Measurements from ENCODE around the gene YIPF7.

GRCh38 chr4:44701037-44701436, 49.6 kb upstream of the YIPF7 start:
- no peak for TF ChIP-seq EZH2 (IDR thresholded peaks at IDR 0.05; ENCODE audit: insufficient read depth, poor library complexity, severe bottlenecking)
- no peak for TF ChIP-seq EZH2phosphoT487 (IDR thresholded peaks at IDR 0.05; ENCODE audit: insufficient read depth, low read depth)
